Glutamatergic neuron (in vitro differentiated cells): Measurements from ENCODE around the gene SNRNP48. TPM values are rescaled to one million over a fixed set of nuclear protein-coding genes. Genes with fewer than 3 reads are reported as not detected.

Source experiments
- DNase-seq: peaks from one replicate; pipeline ENCODE4 v3.0.0; 2022
- H3K27ac Mint-ChIP-seq: one replicate; pipeline ENCODE4 v1.8.0; 2020; ENCODE audit warnings: mild to moderate bottlenecking, mixed read lengths, inconsistent platforms; ENCODE audit not compliant: unreplicated experiment
- H3K27me3 Mint-ChIP-seq: one replicate; pipeline ENCODE4 v1.8.0; 2020; ENCODE audit warnings: mild to moderate bottlenecking, moderate library complexity, mixed read lengths, inconsistent platforms; ENCODE audit not compliant: unreplicated experiment
- H3K36me3 Mint-ChIP-seq: one replicate; pipeline ENCODE4 v1.8.0; 2020; ENCODE audit warnings: mild to moderate bottlenecking, mixed read lengths, inconsistent platforms; ENCODE audit not compliant: unreplicated experiment
- H3K4me1 Mint-ChIP-seq: one replicate; pipeline ENCODE4 v1.8.0; 2020; ENCODE audit warnings: mild to moderate bottlenecking, low read depth, mixed read lengths, inconsistent platforms; ENCODE audit not compliant: unreplicated experiment
- H3K4me3 Mint-ChIP-seq: one replicate; pipeline ENCODE4 v1.8.0; 2020; ENCODE audit warnings: mild to moderate bottlenecking, mixed read lengths, inconsistent platforms; ENCODE audit not compliant: unreplicated experiment
- H3K9me3 Mint-ChIP-seq: one replicate; pipeline ENCODE4 v1.8.0; 2020; ENCODE audit warnings: mild to moderate bottlenecking, moderate library complexity, mixed read lengths, inconsistent platforms; ENCODE audit not compliant: unreplicated experiment
- CTCF ChIP-seq: fragments of 200-600 bp; sonication (generic); IDR thresholded peaks from one replicate; pipeline ENCODE4 v1.5.0; 2021; ENCODE audit not compliant: partially characterized antibody, unreplicated experiment
- total RNA-seq: library from RNA; stranded (reverse); fragmentation: NEBNext Ultra II Directional; extraction: Animal tissue kit (Norgen Biotek cat#: 25700); gene quantifications from one replicate; pipeline ENCODE4 v1.2.1, GENCODE V29; 2021; ENCODE audit not compliant: unreplicated experiment

Gene SNRNP48
- total RNA-seq, 1 donor from 2014 or later: 9.5 TPM

DNA sequence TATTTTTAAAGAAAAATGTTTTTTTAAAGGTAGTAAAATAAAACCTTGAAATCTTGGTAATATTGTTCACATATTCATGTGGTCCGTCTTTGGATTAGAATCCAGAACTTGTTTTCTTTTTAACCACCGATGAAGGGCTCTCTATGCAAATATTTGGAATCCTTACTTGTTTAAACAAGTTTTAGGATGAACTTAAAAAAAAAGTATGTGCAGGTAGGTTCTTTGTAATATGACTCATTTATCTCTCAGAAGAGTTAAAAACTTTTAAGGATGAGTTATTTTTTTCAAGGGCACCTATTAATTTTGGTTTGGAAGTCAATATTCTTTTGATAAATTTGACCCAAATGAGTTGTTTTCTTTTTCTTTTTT is 39.6 kb upstream of the SNRNP48 start:
- Mint-ChIP-seq H3K9me3 (no peaks in the 10 kb centered on the region), H3K27me3 (no peaks in the 10 kb centered on the region), H3K27ac (no peak overlapping the region), H3K4me3 (no peak overlapping the region), H3K4me1 (no peaks in the 10 kb centered on the region), H3K36me3 (no peaks in the 10 kb centered on the region)
- DNase-seq: no peak
- no peak for TF ChIP-seq CTCF

GRCh38 chr6:7554533-7555275 is 35.3 kb upstream of the SNRNP48 start:
- H3K9me3 Mint-ChIP-seq: no peaks in the 10 kb centered on the region
- H3K36me3 Mint-ChIP-seq: no peaks in the 10 kb centered on the region
- no peaks in the 10 kb centered on the region for H3K27me3 Mint-ChIP-seq
- DNase-seq: no peak
- H3K4me1 Mint-ChIP-seq: peaks cover 6% of the 10 kb centered on the region
- TF ChIP-seq CTCF: no peak
- H3K27ac Mint-ChIP-seq: no peak overlapping the region
- H3K4me3 Mint-ChIP-seq: no peak overlapping the region

- Mint-ChIP-seq H3K9me3 (no peaks in the 10 kb centered on the region), H3K27me3 (no peaks in the 10 kb centered on the region), H3K4me1 (peaks cover 6% of the 10 kb centered on the region), H3K36me3 (no peaks in the 10 kb centered on the region), H3K4me3 (no peak overlapping the region), H3K27ac (no peak overlapping the region)
- no peak for DNase-seq
- no peak for TF ChIP-seq CTCF
Observed at GRCh38 chr6:7555671-7556070, 34.3 kb upstream of the SNRNP48 start.

GRCh38 chr6:7556394-7557106 is 33.4 kb upstream of the SNRNP48 start:
- Mint-ChIP-seq H3K36me3 (no peaks in the 10 kb centered on the region), H3K4me1 (peaks cover 6% of the 10 kb centered on the region), H3K27ac (no peak overlapping the region), H3K9me3 (no peaks in the 10 kb centered on the region), H3K27me3 (no peaks in the 10 kb centered on the region), H3K4me3 (no peak overlapping the region)
- TF ChIP-seq CTCF: no peak
- DNase-seq: no peak

DNA sequence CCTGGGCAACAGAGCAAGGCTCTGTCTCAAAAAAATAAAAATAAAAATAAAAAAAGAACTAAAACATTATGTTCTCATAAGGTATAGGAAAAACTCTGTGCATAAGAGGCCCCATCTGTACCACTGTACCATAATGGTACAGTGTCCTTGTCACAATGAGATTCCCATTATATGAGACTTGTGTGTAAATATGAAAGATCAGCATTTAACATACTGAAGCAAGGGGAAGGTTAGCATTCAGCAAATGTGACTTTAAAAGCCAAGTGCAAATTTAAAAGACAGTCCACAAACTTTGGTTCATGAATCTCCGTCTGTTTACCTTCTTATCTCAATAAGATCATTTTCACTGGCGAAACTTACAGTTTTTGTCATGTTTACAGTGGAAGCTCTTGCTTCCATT is 32.3 kb upstream of the SNRNP48 start:
- Mint-ChIP-seq H3K36me3 (no peaks in the 10 kb centered on the region), H3K9me3 (no peaks in the 10 kb centered on the region), H3K4me1 (peaks cover 6% of the 10 kb centered on the region), H3K4me3 (no peak overlapping the region), H3K27ac (no peak overlapping the region), H3K27me3 (no peaks in the 10 kb centered on the region)
- no peak for TF ChIP-seq CTCF
- DNase-seq: no peak
